A172 (cell line): ENCODE measurements around the gene TAS2R40. TPM values are rescaled to one million over a fixed set of nuclear protein-coding genes. Genes with fewer than 3 reads are reported as not detected.
A peak's percentile ranks its signal among the peaks of the same experiment; 100 is the strongest.

Experiments
- DNase-seq: peaks from one replicate; pipeline ENCODE4 v3.0.0-alpha.2; 2015; ENCODE audit warnings: low spot score
- total RNA-seq: library from RNA; depleted of rRNA; stranded (reverse); fragments of >200 nt; shearing (Covaris generic); gene quantifications from 2 replicates; pipeline ENCODE4 v1.2.3, GENCODE V29; 2014

TAS2R40 gene
- total RNA-seq, 1 experiment from 2014 or later: not detected

DNA sequence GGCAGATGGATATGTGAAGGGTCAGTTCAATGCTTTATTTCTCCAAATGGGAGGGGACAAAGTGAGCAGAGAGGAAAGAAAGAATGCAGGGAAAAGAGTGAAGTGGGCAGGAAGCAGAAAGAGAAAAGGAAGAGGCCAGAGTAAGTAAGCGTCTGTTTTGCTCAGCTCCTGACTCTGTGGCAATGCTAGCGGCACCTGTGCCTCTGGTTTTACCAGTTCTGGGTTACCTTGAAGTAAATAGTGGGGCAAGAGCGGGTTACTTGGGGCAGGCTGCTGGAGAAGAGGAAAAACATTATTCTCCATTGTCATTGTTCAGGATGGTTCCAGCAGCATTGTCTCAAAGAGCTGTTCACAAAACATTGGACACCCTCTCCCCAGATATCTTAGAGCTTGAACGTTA is 1.9 kb downstream of the TAS2R40 start:
- DNase-seq: no peak

DNA sequence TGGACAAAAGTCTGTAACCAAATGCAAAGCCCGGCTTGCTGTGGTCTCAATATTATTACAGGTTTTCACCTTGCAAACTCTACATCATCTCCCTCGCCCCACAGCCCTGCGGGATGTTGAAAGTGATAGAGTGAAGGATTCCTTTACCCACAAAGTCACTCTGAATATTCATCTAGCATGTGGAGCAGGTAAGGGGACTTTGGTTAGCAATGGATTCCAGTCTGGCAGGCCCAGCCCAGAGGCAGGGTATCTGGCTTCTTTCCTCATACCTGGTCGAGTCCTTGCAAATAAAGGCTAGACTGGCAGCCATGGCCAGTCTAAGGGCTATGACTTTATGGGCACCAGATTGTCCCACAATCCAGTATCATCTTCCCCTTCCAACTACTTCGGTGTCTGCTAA is 3.2 kb downstream of the TAS2R40 start:
- no peak for DNase-seq

DNA sequence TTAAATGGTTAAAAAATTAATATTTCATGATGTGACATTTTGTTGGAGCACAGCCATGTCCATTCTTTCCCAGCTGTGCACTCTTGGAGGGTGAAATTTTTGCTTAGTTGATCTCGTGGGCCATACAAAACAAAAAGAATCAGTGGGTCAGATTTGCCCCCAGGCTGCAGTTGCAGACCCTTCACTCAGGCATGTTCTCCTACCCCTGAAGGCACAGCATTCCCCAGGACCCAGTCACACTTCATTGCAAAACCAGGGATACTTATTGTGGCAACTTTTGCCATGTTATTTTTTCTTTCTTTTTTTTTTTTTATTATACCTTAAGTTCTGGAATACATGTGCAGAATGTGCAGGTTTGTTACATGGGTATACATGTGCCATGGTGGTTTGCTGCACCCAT is 6.0 kb downstream of the TAS2R40 start:
- DNase-seq: no peak

DNA sequence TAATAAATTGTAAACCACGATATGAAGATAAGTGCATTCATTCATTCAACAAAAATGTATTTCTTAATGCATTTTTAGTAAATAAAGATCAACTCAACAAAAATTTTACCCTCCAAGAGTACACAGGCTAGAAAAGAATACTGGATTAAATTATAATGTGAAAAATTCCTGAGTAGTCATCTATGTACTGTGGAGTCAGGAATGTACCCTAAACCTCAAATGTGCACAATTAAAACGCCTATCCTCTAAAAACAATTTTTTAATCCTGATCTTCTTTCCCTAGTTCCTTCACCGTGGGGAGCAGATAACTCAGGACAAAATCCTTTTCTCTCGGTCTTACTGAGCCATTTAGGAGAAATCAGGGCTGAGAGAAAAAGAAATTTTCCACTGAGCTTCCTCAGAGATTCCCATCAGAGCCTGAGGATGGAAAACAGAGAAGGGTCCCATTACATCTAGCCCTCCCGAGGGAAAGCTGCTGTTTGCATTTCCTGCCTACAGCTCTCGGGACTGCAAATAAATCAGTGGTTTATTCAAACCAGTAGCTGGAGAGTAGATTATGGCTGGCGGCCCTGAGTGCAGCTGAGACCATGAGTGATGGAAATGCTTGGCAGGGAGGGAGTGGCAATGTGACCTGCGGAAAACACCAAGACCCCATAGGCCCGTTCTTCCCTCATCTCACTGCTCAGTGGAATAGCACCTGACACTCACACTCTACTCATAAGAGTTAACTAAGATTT is 7.4 kb downstream of the TAS2R40 start:
- DNase-seq: no peak

DNA sequence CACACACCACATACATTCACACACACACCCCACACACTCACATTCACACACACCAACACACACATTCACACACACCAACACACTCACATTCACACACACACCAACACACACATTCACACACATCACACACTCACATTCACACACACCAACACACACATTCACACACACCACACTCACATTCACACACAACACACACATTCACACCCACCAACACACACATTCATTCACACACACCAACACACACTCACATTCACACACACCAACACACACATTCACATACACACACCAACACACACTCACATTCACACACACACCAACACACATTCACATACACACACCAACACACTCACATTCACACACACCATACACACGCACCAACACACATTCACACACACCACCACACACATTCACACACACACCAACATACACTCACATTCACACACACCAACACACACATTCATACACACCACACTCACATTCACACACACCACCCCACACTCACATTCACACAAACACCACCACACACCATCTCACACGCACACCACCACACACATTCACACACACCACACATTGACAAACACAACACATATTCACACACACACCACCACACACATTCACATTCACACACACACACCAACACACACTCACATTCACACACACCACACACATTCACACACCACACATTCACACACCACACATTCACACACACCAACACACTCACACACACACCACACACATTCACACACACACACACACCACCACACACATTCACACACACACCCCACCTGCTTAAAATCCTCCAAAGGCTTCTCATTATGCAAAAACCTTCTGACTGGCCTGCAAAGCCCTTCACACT is 9.0 kb downstream of the TAS2R40 start:
- no peak for DNase-seq

DNA sequence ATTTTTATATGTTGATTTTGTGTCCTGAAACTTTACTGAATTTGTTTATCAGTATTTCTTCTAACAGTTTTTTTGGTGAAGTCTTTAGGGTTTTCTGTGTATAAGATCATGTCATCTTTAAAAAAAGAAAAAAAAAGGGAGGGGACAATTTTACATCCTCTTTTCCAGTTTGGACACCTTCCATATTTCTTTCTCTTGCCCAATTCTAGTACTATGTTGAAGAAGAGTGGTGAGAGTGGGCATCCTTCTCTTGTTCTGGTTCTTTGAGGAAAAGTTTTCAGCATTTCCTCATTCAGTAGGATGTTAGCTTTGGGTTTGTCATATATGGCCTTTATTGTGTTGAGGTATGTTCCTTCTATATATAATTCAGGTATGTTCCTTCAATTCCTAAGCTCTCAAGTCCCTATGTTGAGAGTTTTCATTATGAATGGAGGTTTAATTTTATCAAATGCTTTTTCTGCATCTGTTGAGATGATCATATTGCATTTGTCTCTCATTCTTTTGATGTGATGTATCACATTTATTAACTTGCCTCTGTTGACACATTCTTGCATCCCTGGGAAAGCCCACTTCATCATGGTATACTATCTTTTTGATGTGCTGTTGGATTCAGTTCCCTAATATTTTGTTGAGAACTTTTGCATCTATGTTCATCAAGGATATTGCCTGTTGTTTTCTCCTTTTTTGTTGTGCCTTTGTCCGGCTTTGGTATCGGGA is 12.1 kb downstream of the TAS2R40 start:
- DNase-seq: no peak

DNA sequence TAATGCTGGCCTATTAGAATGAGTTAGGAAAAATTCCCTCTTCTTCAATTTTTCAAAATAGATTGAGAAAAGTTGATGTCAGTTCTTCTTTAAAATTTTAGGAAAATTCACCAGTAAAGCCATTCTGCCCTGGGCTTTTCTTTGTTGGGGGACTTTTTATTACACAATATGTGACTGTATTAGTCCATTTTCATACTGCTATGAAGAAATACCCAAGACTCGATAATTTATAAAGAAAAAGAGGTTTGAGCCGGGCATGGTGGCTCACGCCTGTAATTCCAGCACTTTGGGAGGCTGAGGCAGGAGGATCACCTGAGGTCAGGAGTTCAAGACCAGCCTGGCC is 12.7 kb downstream of the TAS2R40 start:
- no peak for DNase-seq

DNA sequence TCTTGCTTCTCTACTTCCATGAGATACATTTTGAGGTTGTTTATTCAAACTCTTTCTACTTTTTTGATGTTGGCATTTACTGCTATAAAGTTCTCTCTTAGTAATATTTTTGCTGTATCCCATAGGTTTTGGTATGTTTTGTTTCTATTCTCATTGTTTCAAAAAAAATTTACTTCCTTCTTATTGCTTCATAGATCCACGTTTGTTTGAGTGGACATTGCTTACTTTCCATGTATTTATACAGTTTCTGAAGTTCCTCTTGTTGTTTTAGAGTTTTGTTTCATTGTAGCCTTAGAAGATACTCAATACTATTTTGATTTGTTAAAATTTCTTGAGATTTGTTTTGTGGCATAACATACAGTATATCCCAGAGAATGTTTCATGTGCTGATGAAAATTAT is 13.7 kb downstream of the TAS2R40 start:
- no peak for DNase-seq

DNA sequence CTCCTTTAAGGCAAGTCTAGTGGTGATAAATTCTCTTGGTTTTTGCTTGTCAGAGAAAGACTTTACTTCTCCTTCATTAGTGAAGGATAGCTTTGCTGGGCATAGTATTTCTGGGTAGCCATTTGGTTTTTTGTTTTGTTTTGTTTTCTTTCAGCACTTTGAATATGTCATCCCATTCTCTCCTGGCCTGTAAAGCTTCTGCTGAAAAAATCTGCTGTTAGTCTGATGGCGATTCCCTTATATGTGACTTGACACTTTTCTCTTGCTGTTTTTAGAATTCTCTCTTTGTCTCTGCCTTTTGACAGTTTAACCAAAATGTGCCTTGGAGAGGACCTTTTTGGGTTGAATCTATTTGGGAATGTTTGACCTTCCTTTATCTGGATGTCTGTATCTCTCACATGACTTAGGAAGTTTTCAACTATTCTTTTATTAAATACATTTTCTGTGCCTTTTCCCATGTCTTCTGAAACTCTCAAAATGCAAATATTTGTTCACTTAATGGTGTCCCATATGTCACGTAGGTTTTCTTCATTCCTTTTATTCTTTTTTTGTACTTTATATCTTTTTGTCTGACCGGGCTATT is 14.7 kb downstream of the TAS2R40 start:
- DNase-seq: no peak

DNA sequence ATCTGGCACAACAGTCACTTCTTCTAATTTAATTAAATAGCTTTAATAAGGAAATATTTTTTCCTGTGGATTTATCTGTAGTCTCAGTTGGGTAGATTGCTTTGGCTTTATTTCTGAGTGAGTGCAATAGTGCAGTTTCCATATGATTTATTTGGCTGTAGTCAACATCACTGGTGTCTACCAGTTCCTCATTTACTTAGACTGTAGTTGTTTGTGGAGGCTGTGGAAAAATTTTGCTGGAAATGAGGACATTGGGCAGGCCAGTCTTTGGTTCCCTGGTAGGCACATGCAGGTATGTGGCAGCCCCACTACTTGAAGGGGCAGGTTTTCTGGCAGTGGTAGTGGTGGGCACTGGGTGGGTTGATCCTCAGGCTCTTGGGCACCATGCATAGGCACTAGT is 15.5 kb downstream of the TAS2R40 start:
- no peak for DNase-seq

DNA sequence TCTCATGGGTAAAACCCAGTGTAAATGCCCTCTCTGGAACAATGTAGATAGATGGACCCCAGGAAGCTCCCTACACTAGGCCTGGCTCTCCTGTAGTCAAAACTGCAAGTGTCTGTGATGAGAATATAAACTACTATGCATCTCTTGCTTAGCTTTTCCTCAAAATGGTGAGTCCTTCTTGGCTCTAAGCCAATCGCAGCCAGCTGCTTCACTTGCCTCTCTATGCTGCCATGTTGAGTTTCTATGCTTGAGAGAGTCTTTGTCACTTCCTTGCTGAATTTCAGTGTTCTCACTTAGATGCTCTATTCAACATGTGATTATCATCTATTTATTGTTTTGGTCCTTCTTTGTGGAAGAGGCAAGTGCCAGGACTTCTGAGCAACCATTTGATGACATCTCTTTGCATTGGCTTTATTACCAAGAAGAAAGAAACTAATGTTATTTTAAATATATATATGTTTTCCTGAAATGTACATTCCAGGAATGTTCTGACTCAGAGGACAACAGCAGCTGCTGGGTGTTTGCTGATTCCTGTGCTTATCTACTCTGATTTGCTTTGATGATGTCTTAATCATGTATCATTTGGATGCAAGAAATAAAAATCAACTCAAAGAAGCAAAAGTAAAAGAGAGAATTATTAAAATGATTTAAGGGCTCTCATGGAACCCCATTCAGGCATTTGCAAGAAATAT is 16.6 kb downstream of the TAS2R40 start:
- no peak for DNase-seq

DNA sequence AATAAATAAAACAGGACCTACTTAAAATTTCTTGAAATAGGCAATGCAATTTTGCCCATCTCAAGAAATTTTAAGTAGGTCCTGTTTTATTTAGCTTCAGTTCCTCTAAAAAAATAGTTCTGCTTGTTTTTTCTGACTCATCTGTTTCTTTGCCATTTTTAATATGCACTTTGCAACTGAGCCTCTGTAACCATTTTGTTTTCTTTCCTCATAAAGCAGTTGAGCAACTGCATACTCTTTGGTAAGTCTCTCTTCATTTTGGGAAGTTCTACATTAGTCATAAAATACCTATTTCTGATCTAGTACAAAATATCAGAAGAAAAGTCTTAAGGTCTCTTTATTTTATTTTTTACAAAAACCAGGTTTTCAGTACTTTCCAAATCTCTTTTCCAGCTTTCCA is 18.0 kb downstream of the TAS2R40 start:
- DNase-seq: no peak

DNA sequence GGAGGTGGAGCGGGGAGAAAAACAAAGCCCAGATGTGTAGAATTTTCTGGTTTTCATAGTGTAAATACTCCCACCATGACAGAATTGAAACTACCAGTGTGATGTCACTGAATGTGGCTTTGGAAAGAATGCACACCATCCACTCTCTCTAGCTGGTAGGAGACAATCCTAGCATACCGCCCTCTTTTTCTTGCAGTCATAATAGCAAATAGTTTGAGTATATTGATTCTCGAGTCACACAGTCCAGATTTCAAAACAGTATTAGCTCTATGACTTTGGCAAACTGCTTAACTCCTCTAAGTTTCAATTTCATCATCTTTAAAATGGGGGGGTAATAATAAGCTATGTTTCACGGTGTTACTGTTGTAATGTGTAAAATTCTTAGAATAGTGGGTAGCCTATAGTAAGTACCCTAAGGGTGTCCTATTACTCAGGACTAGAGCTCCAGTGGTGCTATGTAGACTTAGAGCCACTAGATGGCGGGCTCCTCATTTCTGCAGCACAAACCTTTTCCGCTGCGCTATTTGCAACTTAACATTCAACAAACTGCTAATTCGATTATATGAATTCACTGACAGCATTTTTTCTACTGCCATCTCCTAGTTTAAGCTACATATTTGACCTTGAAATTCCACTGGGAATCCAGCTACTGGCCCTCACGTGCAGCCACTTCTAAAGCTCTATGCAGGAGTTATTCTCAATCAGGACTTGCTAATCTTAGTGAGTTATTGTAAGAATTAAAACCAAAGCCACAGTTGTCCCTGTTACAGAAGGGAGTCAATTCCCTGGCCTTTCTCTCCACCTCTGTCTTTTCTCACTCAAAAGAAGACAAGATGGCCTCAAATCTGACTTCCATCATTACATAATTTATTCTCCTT is 18.7 kb downstream of the TAS2R40 start:
- peak; percentile 65 for DNase-seq

DNA sequence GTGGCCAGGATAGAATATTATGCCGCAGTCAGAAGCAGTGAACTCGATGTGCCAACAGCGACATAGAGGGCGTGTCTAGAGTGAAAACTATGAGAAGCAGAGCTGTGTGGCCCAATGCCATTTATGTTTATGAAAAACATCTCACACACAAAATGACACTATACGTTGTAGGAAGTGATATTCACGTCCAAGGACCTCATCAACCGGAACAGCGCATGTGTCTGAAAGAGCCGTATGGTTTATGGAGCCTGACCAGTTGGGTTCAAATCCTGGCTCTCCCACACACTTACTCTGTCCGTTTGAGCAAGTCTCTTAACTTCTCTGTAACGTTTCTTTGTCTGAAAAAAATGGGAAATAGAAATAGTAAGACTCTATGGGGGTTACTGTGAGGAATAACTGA is 20.5 kb downstream of the TAS2R40 start:
- DNase-seq: no peak

DNA sequence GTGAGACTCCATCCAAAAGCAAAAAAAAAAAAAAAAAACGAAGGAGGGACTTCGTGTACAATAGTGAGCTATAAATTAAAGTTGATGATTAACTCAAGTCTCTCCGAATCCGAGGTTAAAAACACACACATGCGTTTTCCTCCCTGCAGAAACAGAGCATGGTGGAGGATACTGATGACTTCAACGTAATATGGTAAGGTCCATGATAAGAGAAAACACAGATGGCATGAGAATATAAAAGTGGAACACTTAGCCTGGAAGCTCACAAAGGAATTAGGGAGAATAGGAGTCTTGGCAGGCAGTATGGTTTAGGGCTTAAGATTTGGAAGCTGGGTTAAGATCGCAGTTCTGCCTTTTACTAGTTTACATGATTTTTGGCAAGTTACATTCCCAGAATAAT is 21.3 kb downstream of the TAS2R40 start:
- no peak for DNase-seq

DNA sequence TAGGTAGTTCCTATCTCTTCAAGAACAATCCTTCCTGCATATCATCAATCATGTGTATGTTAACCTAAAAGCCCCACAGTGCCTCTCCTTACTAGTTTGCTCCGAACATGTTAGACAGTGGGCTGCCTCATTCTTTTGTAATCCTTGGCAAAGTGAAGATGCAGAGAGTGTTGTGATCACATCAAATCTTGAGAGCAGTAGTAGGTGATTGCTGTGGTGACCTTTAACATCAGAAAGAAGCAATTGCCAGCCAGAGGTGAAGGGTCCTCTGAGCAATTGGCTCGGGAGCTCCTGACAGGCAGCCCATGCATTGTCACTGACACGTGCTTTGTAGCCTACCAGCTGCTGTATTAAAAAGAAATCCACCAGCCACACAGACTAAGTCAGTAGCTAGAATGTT is 21.8 kb downstream of the TAS2R40 start:
- no peak for DNase-seq

DNA sequence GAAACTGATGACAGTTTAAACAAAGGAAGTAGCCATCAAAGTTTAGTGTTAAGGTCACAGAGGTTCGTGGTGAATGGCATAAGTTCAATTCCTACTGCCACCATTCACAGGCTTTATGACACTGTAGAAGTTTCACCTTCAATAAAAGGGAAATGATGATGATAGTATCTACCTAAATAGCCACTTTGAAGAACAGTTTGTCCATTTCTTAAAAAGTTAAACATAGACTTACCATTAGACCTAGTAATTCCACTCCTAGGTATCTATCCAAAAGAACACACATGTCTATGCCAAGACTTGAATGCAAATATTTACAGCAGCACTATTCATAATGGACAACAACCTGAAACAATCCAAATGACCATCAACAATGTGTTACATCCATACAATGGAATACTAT is 22.5 kb downstream of the TAS2R40 start:
- DNase-seq: no peak

DNA sequence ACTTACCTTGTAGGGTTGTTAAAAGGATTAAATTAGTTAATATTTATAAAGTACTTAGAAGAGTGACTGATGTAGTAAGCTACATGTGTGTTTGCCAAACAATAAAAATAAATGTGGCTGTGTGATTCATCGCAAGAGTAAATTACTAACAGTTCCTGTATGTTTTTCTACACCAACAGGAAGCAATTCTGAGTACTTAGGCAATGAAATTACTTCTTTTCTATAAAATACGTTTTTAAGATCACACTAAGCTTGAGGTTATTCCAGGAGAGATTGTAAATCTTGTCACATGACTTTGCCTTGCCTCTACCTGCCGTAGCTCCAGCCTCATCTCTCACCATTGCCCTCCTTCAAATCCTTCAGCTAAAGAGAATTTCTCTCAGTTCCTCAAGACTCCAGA is 23.3 kb downstream of the TAS2R40 start:
- peak; percentile 48 for DNase-seq

DNA sequence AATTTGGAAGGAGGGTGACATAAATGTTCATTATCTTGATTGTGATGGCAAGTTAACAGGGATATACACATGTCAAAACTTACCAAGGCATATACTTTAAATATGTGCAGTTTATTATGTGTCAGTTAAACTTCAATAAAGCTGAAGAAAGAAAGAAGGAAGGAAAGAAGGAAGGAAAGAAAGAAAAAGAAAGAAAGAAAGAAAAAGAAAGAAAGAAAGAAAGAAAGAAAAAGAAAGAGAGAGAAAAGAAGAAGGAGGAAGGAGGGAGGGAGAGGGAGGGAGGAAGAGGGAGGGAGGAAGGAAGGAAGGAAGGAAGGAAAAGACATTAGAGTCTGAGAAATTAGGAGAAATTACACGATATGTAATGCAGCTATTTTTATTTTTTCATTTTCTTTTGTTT is 25.5 kb downstream of the TAS2R40 start:
- no peak for DNase-seq

DNA sequence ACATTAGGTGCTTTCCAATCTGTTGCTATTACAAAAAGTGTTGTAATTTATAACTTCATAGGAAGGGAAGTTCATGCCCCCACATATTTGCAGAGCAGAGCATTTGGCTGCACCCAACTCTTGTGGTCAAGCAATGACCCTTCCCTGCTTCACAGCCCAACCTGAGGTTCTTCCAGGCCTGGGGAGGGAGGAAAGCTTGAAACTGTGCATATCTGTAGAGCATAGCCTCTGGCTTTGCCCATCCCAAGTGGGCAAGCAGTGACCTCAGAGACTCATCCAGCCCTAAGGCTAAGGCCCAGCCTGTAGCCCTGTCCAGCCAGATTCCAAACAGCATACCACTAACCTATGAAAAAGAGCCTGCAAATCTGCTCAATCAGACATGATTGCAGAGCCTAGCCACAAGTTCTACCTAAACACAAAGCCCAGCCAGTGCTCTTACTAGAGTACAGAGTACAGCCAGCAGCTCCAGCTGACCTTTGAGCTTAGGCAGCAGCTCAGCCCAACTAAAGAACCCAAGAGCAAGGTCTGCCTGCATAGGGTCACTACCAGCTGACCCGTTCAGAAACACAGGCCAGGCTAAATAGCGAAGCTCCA is 27.0 kb downstream of the TAS2R40 start:
- no peak for DNase-seq
